Measurements from ENCODE around the gene PCMT1. TPM values are rescaled to one million over a fixed set of nuclear protein-coding genes. Genes with fewer than 3 reads are reported as not detected.

The PCMT1 gene
- total and polyA plus RNA-seq, 9 of the 15 experiments (the other 6 are each of a cell fraction or from before 2014, with no cell fraction given), result 217 to 541 (median 327) TPM

- peak; percentile 90 for TF ChIP-seq MTA2 (IDR thresholded peaks at IDR 0.05; ENCODE audit: low read depth)
- peak; percentile 75 to 90 for TF ChIP-seq TEAD1 (CRISPR knock-in tag; IDR thresholded peaks at IDR 0.05)
- peak; percentile 95 for TF ChIP-seq RNF2 (IDR thresholded peaks at IDR 0.05)
- peak; percentile 95 for TF ChIP-seq LARP7 (IDR thresholded peaks at IDR 0.05)
- TF ChIP-seq ZNF354B (CRISPR knock-in tag; IDR thresholded peaks at IDR 0.05), result 0 out of 2 replicates have a peak, but pooled peaks have one; percentile 37
- peak; percentile 80 to 88; a peak in 3 of 4 replicates for TF ChIP-seq MLLT1 (IDR thresholded peaks at IDR 0.05)
- TF ChIP-seq JUND (IDR thresholded peaks at IDR 0.05; ENCODE audit: borderline replicate concordance, low read depth, low read length), result peak; percentile 82
- peak; percentile 81; the same call in 1 of the 3 replicates for TF ChIP-seq JUND (tag; IDR thresholded peaks at IDR 0.05; ENCODE audit: borderline replicate concordance, low read depth, low read length)
- TF ChIP-seq CXXC5 (CRISPR knock-in tag; IDR thresholded peaks at IDR 0.05), result peak; percentile 71
- TF ChIP-seq NONO (IDR thresholded peaks at IDR 0.05; ENCODE audit: low read depth in 2 of 2, low read length in 1 of 2), result 0 out of 4 replicates have a peak, but pooled peaks of 1 of the 2 experiments have one; percentile 16
- TF ChIP-seq SOX6 (IDR thresholded peaks at IDR 0.05), result peak; percentile 88
- peak; percentile 1; the same call in 1 of the 2 replicates for TF ChIP-seq NFE2 (IDR thresholded peaks at IDR 0.05; ENCODE audit: low read depth)
- TF ChIP-seq ZSCAN32 (CRISPR knock-in tag; IDR thresholded peaks at IDR 0.05), result no peak
- no peak for TF ChIP-seq RFX5 (IDR thresholded peaks at IDR 0.05; ENCODE audit: low read depth, low read length)
- TF ChIP-seq RBM25 (IDR thresholded peaks at IDR 0.05; ENCODE audit: low read depth, low read length, severe bottlenecking), result no peak
- peak; percentile 79; the same call in 1 of the 2 replicates for TF ChIP-seq ZNF592 (IDR thresholded peaks at IDR 0.05)
- TF ChIP-seq TBP (optimal IDR thresholded peaks at IDR 0.05; ENCODE audit: low read depth, low read length), result peak; percentile 70
- TF ChIP-seq HNRNPH1 (optimal IDR thresholded peaks at IDR 0.05; ENCODE audit: low read depth, low read length), result no peak
- TF ChIP-seq IRF1 (CRISPR knock-in tag; IDR thresholded peaks at IDR 0.05; ENCODE audit: borderline replicate concordance), result no peak
- TF ChIP-seq HLTF (IDR thresholded peaks at IDR 0.05), result peak; percentile 95
Observed at GRCh38 chr6:149728499-149729234, 20.9 kb upstream of the PCMT1 start (continued).
